NCI-H2171 (cell line): ENCODE data around the gene MAPK4.

Experiments
- DNase-seq: peaks from one replicate; lab custom pipeline; 2025; lab: John Stamatoyannopoulos, UW

MAPK4 gene

DNA sequence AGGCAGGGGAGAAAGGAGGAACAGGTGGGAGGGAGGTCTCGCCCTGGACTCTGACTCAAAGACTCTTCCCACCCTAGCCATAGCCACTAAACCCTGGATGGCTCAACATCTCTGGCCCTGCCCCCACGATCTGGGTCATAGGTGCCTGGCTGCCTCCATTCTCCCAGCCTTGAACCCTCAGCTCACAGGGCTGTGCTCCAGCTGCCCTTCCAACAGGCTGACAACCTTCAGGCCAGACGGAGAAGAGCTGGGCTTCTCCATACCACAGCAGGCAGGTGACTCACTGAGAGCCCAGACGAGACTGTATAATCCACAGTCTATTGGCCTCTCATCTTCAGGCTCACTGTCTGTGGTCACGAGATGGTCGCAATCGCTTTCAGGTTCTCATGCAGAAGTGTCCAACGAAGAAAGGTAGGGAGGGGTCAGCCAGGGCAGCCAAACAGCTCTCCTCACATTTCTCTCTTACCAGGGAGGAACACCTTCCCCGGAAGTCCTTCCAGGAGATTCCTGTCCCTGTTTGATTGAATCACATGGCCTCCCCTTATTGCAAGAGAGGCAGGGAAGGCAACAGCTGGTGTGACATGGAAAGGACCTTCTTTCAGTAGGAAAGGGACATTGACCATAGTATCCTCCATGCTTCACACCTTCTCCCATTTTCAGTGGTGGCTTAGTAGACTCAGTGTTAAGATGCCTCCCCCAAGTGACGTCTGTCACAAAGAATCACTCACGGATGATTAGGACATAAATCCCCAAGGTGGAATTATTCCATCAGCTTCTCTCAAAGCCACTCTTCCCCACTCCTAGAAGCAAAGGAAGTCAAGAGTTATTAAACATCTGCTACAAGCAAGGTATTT, 159.8 kb downstream of the MAPK4 start:
- no peak for DNase-seq

DNA sequence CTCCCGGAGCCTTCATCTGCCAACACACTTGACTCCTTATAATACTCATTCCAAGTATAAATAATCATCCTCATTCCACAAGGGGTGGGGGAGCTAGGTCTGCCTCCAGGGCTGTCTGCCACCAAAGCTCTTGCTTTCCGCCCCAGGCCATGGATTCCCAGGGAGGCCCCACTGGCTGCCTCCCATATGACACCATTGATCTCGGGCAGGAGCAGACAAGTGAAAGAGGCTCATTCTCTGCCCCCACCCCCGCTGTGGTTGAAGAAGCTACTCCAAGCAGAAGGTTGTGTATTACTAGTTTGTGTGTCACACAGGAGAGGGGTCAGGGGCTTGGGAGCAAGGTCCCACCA, 160.4 kb downstream of the MAPK4 start:
- DNase-seq: no peak

DNA sequence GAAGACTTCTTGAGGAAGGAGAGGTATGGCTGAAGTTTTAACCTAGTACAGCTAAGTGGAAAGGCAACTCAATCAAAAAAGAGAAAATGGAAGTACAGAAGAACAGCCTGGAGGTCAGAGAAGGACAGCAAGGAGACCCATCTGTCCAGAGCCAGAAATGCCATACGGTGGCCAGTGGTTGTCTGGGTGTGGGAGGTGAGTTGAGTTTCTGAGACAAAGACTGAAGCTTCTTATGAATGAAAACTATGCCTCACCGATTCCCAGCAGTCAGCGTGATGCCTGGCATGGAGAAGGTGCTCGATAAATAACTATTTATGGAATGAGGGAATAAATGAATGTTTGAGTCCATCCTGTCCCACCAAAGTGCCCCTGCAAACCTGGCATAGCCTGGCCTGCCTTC, 161.1 kb downstream of the MAPK4 start:
- no peak for DNase-seq

DNA sequence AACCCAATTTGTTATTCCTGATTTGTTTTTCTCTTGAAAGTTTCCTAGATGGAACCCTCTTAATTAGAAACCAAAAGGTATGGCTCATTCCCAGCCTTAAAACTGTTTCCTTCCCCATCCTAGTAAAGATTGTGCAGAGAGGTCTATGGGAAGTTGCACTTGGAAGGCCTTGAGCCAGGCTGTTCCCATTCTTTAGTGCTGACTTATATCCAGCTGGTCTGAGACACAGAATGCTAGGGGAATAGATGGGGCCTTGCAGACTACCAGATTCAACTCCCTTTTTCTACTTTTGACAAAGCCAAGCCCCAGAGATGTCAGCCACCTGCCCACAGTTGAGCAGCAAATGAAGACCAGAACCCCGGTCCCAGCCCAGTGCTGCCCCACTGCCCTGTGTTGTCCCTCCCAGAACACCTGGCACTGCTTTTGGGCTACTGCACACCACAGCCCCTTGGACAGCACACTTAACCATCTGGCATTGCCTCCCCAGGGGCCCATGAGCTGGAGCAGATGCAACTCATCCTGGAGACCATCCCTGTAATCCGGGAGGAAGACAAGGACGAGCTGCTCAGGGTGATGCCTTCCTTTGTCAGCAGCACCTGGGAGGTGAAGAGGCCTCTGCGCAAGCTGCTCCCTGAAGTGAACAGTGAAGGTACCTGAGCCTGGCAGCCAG, 161.7 kb downstream of the MAPK4 start:
- no peak for DNase-seq

DNA sequence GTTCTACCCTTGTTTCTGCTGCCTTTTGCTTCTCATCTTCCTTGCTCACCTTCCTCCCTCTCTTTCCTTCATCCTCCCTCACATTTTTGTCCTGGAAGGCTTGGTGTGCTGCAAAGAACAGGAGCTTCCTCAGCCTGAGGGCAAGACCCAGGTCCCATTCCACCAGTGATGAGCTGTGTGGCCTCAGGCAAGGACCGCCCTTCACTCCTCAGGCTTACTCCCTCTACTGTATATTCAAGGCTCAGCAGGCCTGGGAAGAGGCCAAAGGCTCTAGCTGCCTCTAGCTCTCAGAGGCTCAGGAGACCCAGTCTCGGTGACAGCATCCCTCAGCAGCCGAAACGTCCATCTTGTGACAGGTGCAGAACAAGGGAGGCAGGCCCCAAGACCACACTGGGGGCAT, 162.4 kb downstream of the MAPK4 start:
- no peak for DNase-seq

DNA sequence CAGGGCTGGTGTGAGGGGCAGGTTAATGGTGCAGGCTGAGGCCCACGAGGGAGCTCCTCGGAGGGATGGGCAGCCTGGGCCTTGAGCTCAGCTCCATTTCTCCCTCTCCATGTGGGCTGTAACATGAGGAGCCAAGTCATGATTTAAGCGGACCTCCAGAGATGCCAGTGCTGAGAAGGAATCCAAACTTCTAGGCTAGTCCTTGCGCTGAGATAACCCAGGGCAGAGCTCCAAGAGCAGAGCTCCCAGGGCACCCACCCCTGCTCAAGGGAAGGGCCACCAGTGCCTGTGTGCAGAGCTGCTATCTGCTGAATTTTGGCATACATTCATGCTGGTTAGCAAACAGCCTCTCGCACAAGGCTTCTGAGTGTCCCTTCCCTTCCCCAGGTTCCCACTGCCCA, 164.9 kb downstream of the MAPK4 start:
- no peak for DNase-seq

DNA sequence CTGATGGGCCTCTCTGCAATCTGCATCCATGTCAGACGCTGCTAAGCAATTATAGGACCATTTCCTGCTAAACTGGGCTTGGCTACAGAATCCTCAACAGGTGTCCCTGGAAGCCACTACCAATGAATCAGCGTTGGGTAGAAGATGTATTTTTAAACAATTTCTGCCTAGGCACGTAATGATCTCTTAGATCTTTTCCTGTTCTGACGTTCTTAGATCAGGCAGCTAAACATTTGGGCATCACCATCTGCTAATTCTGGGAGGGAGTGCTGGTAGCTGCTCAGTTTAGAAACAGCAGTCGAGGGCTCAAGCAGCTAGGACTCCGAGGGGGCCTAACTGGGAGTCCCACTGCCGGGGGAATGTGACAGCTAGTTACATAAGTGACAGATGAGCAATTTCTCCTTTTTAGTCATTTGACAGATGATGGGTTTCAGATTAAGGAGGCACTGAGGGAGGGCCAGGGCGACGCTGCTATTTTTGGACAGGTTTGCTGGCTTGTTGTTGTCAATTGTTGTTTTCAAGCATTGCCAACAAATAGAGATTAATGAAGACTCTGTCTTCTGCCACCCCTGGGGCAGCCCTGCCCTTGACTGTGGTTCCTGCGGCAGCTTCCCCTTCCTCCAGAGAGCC, 167.2 kb downstream of the MAPK4 start:
- peak; percentile 50 for DNase-seq

DNA sequence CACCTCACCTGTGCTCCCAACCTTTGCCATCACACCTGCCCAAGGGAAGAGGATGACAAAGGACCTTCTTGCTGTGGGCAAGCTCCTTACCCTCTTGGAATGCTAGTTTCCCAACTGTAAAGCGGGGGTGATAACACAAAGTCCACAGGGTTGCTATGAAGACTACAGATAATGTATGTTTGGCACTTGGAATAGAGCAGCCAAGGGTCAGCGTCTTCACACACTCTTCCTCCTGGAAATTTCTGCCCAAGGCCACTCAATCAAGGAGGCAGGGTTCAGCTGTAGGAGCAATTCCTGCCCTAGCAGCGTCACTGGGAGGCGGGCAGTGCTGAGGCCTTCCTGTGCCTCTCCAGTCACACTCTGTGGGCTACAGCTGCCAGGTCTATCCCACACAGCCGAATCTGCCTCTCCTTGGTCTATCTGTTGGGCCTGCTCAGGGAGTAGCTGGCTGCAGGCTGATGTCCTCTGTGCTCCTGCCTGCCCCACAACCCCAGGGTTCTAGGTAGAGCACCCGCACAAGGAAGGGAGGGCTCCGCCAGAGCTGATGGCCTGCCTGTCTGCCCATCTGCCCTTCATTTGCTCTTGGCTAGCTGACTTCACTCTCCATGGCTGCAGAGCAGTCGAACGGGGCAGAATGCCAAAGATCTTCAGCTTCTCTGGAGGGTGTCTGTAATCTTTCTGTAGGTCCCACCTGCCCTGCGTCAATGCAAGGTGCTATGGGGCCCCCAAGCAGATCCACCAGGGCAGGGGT, 168.0 kb downstream of the MAPK4 start:
- DNase-seq: no peak

DNA sequence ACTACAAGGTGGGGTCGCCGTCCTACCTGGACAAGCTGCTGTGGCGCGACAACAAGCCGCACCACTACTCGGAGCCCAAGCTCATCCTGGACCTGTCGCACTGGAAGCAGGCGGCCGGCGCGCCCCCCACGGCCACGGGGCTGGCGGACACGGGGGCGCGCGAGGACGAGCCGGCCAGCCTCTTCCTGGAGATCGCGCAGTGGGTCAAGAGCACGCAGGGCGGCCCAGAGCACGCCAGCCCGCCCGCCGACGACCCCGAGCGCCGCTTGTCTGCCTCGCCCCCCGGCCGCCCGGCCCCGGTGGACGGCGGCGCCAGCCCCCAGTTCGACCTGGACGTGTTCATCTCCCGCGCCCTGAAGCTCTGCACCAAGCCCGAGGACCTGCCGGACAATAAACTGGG, 169.5 kb downstream of the MAPK4 start:
- no peak for DNase-seq

DNA sequence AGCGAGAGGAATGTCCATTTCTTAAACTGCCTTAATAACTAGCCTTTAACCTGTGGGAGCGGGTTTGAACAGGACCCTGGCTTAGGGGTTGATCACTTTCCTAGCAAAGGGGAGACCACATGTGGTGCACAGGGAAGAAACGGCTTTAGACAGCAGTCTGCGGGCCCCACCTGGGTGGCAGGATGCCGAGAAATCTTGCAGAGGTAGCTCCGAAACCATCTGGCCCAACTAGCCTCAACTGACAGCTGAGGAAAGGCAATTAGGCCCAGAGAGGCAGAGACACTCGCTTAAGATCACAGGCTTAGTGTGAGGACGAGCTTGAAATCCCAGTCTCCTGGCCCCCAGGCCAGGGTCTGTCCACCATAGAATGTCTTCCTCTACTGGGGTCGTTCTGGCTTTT, 170.1 kb downstream of the MAPK4 start:
- no peak for DNase-seq

DNA sequence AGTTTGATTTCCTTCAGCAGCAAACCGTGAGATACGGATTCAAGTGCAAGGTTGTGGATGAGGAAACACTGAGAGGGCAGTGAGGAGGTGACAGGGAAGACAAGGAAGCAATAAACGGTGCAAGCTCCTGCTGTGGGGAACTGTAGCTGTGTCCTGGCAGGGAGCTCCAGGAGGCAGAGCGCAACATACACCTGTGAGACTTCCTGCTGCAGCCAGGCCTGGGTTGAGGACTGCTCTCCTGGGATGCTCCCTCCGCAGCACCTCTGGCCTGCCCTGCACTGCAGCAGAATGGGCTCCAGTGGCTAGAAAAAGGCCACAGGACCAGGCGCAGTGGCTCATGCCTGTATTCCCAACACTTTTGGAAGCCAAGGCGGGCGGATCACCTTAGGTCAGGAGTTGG, 174.5 kb downstream of the MAPK4 start:
- no peak for DNase-seq

DNA sequence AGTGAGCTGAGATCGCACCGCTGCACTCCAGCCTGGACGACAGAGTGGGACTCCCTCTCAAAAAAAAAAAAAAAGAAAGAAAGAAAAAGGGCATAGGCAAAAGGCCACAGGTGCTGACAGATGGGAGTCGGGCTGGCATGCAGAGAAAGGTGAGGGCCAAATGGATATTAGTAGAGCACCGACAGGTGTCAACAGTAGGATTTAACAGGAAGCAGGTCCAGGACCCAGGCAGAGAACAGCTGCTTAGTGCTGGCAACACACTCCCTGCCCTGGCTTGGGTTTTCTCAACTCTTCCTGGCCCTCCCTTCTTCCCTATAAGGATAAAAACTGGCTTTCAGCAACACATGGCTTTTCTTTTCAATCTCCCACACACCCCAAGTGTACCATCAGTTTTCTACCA, 175.0 kb downstream of the MAPK4 start:
- DNase-seq: no peak

DNA sequence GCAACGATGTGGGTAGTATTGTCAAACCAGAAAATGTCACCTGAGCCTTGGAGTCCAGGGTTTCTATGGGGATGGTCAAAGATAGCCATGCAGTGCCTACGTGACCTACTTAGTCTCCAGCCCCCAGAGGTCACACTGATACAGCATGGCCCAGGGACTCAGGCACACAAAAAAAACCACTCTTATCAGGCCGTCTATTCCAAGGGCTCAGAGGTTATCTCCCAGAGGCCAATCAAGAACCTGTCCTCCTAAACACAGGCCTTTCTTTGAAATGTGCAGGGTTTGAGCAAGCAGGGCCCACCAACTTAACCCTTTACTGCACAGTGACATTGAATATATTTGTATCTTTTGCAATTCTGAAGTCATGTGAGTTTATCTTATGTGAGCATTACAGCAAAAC, 177.2 kb downstream of the MAPK4 start:
- no peak for DNase-seq

DNA sequence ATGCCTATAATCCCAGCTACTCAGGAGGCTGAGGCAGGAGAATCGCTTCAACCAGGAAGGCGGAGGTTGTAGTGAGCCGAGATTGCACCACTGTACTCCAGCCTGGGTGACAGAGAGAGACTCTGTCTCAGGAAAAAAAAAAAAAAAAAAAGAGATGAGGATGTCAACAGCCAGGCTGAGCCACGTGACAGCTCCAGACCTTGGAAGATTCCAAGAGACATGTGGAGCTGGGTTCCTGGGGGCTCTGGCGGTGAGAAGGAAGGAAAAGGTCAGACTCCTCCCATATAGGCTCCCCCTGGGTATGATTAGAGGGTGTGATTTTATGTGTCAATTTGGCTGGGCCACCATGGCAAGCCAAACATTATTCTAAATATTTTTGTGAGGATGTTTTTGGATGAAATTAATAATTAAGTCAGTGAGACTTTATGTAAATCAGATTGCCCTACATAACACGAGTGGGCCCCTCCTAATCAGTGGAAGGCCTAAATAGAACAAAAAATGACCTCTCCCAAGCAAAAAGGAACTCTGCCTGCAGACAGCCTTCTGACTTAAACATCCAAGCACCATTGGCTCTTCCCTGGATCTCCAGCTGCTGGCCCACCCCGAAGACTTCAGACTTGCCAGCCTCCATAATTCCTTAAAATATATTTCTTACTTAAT, 178.3 kb downstream of the MAPK4 start:
- no peak for DNase-seq

DNA sequence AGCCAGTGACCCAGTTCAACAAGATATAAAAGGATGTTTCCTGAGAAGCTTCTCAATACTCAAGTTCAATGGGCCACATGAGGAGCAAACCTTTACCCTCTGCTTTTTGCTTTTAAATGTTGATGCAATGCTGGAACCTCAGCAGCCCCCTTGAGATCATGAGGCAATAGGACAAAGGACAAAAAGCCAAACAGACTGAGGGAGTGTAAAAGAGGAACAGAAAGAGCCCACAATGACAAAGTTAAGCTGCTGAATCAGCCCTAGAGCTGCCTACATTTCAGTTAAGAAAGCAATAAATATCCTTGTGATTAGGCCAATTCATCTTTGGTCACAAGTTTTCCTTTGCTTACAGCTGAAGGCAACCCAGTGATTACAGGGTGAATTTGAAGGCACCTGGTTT, 183.1 kb downstream of the MAPK4 start:
- no peak for DNase-seq

DNA sequence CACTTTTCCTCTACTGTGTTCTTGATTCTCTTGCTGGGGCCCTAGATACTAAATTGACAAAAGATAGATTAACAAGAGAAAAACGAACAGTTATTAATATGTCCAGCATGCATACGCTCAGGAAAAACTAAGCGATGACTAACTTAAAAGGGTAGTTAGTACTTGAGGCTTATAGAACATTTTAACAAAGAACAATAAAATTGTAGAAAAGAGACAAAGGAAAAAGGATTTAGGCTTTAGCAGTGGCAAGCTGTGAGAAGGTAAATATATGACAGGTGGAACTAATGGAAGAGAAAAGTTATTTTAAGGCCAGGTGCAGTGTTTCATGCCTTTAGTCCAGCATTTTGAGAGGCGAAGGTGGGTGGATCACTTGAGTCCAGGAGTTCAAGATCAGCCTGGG, 184.4 kb downstream of the MAPK4 start:
- no peak for DNase-seq

DNA sequence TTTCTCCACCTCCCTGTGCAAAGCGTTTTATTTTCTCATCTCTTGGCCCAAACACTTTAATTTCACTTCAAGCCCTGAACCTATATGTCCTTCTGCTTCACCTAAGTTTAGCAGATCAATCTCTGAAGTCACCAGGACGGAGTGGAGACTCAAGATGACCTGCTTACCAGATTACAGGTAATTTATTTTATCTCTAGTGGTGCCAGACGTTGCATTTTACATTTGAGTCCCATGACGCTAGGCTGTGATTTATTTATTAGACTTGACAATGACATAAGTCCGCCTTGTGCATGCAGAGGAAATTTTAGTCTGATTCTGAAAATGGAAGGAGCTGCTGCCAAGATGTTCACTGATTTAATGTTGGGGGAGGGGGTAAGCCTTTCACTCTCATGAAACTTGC, 186.1 kb downstream of the MAPK4 start:
- DNase-seq: no peak

DNA sequence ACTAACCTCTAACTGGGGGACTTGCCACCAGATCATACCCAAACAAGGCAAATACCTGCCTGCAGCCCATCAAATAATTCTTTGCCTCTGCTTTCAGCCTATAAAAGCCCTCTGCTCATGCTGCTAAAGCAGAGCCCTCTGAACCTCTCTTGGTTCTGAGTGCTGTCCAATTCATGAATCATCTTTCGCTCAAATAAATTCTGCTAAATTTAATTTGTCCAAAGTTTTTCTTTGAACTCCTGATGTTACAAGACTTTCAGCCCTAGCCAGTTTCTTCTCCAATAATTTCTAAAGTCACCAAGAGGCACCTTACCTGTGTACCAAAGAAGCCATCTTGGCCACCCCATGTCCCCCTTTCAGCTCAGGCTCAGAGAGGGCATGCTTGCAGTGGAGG, 188.0 kb downstream of the MAPK4 start:
- DNase-seq: no peak

DNA sequence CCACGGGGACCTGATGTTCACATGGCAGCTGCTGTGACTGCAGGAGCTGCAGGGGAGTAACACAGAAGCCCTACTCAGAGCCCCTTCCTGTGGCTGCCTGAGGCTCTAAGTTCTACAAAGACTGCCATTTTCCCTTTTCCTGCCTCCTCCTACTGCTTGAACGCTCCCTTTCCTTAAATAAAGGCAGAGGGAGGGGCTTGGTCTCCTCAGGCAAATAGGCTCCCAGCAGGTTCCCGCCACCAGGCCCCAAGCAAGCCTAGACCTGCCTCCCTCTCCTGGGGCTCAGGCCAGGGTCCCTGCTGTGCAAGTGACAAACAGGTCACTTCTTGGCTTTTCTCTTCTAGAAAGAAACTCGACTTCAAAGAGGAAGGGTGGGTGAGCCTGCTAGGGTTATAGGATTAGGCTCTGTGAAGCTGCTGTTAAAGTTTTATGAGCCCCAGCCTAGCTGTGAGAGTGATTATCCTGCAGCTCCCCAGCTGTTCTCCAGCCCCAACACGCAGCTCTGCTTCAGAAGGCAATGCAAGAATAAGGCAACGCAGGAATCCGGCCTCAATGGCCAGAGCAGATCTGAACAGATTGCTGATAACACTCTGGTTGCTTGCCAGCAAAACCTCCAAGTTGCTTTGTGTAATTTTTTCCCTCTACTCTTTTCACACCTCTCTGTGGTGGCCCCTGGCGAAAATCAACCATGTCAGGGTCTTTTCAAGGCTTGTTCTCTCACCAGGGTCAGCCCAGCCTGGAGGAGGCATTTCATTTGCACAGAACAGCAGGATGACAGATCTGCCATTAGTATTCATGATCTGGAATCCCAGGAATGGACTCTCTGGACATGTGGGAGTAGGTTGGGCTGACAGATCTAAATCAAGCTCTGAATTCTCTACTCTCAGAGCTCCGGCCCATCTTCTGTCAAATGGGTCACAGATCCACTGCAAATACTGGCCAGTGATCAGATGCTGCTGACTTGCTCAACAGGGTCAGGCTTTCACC, 188.6 kb downstream of the MAPK4 start:
- no peak for DNase-seq

DNA sequence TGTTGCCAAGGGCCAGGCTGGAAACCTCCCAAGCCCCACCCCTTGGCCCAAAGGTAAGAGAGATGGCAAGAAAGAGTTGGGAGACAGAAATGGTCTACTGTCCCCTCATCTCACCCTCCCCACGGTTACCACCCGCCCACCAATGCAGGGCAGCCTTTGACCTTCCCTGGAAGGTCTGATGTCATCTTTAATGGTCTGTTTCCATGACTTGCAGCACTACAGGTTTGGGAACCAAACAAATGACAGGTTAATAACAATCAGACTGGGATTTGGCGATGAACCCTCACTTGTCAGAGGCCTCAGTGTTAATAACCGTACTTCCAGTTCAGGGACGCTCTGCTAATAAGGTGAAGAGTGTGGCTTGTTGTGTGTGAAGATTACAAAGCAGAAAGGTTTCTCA, 189.5 kb downstream of the MAPK4 start:
- DNase-seq: no peak

DNA sequence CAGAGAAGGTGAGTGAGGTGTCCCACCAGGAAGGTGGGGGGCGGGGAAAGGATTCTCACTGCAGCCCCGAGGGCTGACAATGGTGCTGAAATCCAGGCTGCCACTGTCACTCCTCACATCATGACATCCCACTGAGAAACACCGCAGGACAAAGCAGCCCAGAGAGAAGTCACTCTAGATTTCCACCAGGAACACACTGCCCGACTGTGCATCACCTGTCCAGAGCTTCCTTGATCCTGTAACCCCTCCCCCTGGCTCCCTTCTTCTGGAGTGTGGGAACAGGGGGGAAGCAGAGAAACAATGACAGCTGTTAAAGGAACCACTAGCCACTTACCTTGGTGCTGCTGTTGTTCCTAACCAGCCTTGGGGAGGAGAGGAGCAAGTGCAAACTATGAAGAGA, 190.1 kb downstream of the MAPK4 start:
- DNase-seq: no peak
